ENCODE data around the gene EPHB2.

EPHB2 gene

GRCh38 chr1:22752339-22752738, 41.7 kb downstream of the EPHB2 start:
- no peak overlapping the region for H2AFZ ChIP-seq (ENCODE audit: low read length)
- no peaks in the 10 kb centered on the region for H3F3A ChIP-seq (ENCODE audit: insufficient read depth, low read length)
- no peaks in the 10 kb centered on the region for H4K20me1 ChIP-seq (ENCODE audit: insufficient read depth, low read length)
- H3K4me2 ChIP-seq (ENCODE audit: low read depth, low read length), result no peak overlapping the region
- no peaks in the 10 kb centered on the region for H3K4me1 ChIP-seq (ENCODE audit: low read length)
- TF ChIP-seq EZH2phosphoT487 (IDR thresholded peaks at IDR 0.05; ENCODE audit: low read length), result no peak
- TF ChIP-seq EZH2 (optimal IDR thresholded peaks at IDR 0.05; ENCODE audit: low read depth, low read length), result no peak
- no peak for TF ChIP-seq CTCF (IDR thresholded peaks at IDR 0.05; ENCODE audit: low read length)
- no peak overlapping the region for H3K9ac ChIP-seq (ENCODE audit: low read length)
- H3K79me2 ChIP-seq (ENCODE audit: low read length), result no peaks in the 10 kb centered on the region
- H3K36me3 ChIP-seq (replicated peaks; ENCODE audit: insufficient read depth, low read length), result no peaks in the 10 kb centered on the region
- DNase-seq, result no peak
- H3K27ac ChIP-seq (ENCODE audit: low read length), result no peak overlapping the region
- H3K4me3 ChIP-seq (ENCODE audit: low read length), result no peak overlapping the region
- H3K9me3 ChIP-seq (replicated peaks; ENCODE audit: insufficient read depth, low read length), result no peaks in the 10 kb centered on the region
- peaks cover 80% of the 10 kb centered on the region for H3K27me3 ChIP-seq (replicated peaks; ENCODE audit: insufficient read depth, low read length)
- H3K9me2 ChIP-seq (replicated peaks; ENCODE audit: insufficient read depth, low read length), result no peaks in the 10 kb centered on the region

GRCh38 chr1:22753481-22753971, 42.9 kb downstream of the EPHB2 start:
- Histone ChIP-seq H3K4me2 (ENCODE audit: low read depth, low read length) (no peak overlapping the region), H3K27me3 (replicated peaks; ENCODE audit: insufficient read depth, low read length) (peaks cover 74% of the 10 kb centered on the region), H3K4me1 (ENCODE audit: low read length) (no peaks in the 10 kb centered on the region), H3K36me3 (replicated peaks; ENCODE audit: insufficient read depth, low read length) (no peaks in the 10 kb centered on the region), H3K9me3 (replicated peaks; ENCODE audit: insufficient read depth, low read length) (no peaks in the 10 kb centered on the region), H3K9ac (ENCODE audit: low read length) (no peak overlapping the region), H3K9me2 (replicated peaks; ENCODE audit: insufficient read depth, low read length) (no peaks in the 10 kb centered on the region), H4K20me1 (ENCODE audit: insufficient read depth, low read length) (no peaks in the 10 kb centered on the region), H3K79me2 (ENCODE audit: low read length) (no peaks in the 10 kb centered on the region), H3K27ac (ENCODE audit: low read length) (no peak overlapping the region), H3K4me3 (ENCODE audit: low read length) (no peak overlapping the region), H2AFZ (ENCODE audit: low read length) (no peak overlapping the region), H3F3A (ENCODE audit: insufficient read depth, low read length) (no peaks in the 10 kb centered on the region)
- no peak for TF ChIP-seq EZH2phosphoT487 (IDR thresholded peaks at IDR 0.05; ENCODE audit: low read length)
- no peak for TF ChIP-seq EZH2 (optimal IDR thresholded peaks at IDR 0.05; ENCODE audit: low read depth, low read length)
- no peak for TF ChIP-seq CTCF (IDR thresholded peaks at IDR 0.05; ENCODE audit: low read length)
- no peak for DNase-seq

- no peak for TF ChIP-seq CTCF (IDR thresholded peaks at IDR 0.05; ENCODE audit: low read length)
- H3K9ac ChIP-seq (ENCODE audit: low read length), result no peak overlapping the region
Measured at GRCh38 chr1:22754106-22754768, 43.6 kb downstream of the EPHB2 start.

More at GRCh38 chr1:22754106-22754768, 43.6 kb downstream of the EPHB2 start:
- no peak overlapping the region for H3K27ac ChIP-seq (ENCODE audit: low read length)
- H3K27me3 ChIP-seq (replicated peaks; ENCODE audit: insufficient read depth, low read length), result peaks cover 76% of the 10 kb centered on the region
- no peaks in the 10 kb centered on the region for H3K4me1 ChIP-seq (ENCODE audit: low read length)
- no peaks in the 10 kb centered on the region for H3F3A ChIP-seq (ENCODE audit: insufficient read depth, low read length)
- H2AFZ ChIP-seq (ENCODE audit: low read length), result no peak overlapping the region
- no peak overlapping the region for H3K4me3 ChIP-seq (ENCODE audit: low read length)
- no peaks in the 10 kb centered on the region for H3K9me2 ChIP-seq (replicated peaks; ENCODE audit: insufficient read depth, low read length)
- no peak for DNase-seq
- H3K79me2 ChIP-seq (ENCODE audit: low read length), result no peaks in the 10 kb centered on the region
- H4K20me1 ChIP-seq (ENCODE audit: insufficient read depth, low read length), result no peaks in the 10 kb centered on the region
- no peaks in the 10 kb centered on the region for H3K36me3 ChIP-seq (replicated peaks; ENCODE audit: insufficient read depth, low read length)
- H3K4me2 ChIP-seq (ENCODE audit: low read depth, low read length), result no peak overlapping the region
- no peaks in the 10 kb centered on the region for H3K9me3 ChIP-seq (replicated peaks; ENCODE audit: insufficient read depth, low read length)

Measured in MM.1S (cell line).